NCI-H128 (cell line): Measurements from ENCODE around the gene PRDX1.
"Not testable (repeated sequence)": the region's sequence is repeated elsewhere in the genome, so short reads cannot be mapped to it uniquely, and the experiment has no call there.

Experiments used
- DNase-seq: peaks from one replicate; lab custom pipeline; 2025; ENCODE audit not compliant: unreplicated experiment; lab: John Stamatoyannopoulos, UW

Gene PRDX1

GRCh38 chr1:45536886-45537285 is 15.2 kb upstream of the PRDX1 start:
- DNase-seq, result no peak

- DNase-seq, result no peak
These were observed 14.5 kb upstream of the PRDX1 start for GRCh38 chr1:45535988-45536766.

- no peak for DNase-seq
These were observed 10.2 kb upstream of the PRDX1 start for GRCh38 chr1:45531873-45532272.

GRCh38 chr1:45530632-45531135 is 9.0 kb upstream of the PRDX1 start:
- DNase-seq, result no peak

GRCh38 chr1:45526135-45526644 is 4.5 kb upstream of the PRDX1 start:
- no peak for DNase-seq

GRCh38 chr1:45523975-45524374 is 2.3 kb upstream of the PRDX1 start:
- not testable (repeated sequence) for DNase-seq

- not testable (repeated sequence) for DNase-seq
These were observed 1.8 kb upstream of the PRDX1 start for GRCh38 chr1:45523516-45523915.

- DNase-seq, result no peak
These were observed 830 bp upstream of the PRDX1 start for GRCh38 chr1:45522324-45523104.

GRCh38 chr1:45519774-45520173 is 1.9 kb downstream of the PRDX1 start:
- not testable (repeated sequence) for DNase-seq

GRCh38 chr1:45518910-45519309 is 2.8 kb downstream of the PRDX1 start:
- DNase-seq, result no peak

GRCh38 chr1:45518366-45518765 is 3.3 kb downstream of the PRDX1 start:
- not testable (repeated sequence) for DNase-seq

GRCh38 chr1:45516465-45516864 is 5.2 kb downstream of the PRDX1 start:
- no peak for DNase-seq

GRCh38 chr1:45516036-45516435 is 5.6 kb downstream of the PRDX1 start:
- no peak for DNase-seq

GRCh38 chr1:45513532-45514260 is 8.0 kb downstream of the PRDX1 start:
- DNase-seq, result not testable (repeated sequence)

- no peak for DNase-seq
These were observed 9.0 kb downstream of the PRDX1 start for GRCh38 chr1:45512641-45513054.

- no peak for DNase-seq
These were observed 10.6 kb downstream of the PRDX1 start for GRCh38 chr1:45510972-45511527.

- DNase-seq, result no peak
These were observed 11.4 kb downstream of the PRDX1 start for GRCh38 chr1:45510036-45510971.

- no peak for DNase-seq
These were observed 13.2 kb downstream of the PRDX1 start for GRCh38 chr1:45508295-45509151.

GRCh38 chr1:45507893-45508292 is 13.8 kb downstream of the PRDX1 start:
- no peak for DNase-seq
